ENCODE results near the gene P3H3.
"Not testable (repeated sequence)": the region's sequence is repeated elsewhere in the genome, so short reads cannot be mapped to it uniquely, and the experiment has no call there.

The P3H3 gene

DNA sequence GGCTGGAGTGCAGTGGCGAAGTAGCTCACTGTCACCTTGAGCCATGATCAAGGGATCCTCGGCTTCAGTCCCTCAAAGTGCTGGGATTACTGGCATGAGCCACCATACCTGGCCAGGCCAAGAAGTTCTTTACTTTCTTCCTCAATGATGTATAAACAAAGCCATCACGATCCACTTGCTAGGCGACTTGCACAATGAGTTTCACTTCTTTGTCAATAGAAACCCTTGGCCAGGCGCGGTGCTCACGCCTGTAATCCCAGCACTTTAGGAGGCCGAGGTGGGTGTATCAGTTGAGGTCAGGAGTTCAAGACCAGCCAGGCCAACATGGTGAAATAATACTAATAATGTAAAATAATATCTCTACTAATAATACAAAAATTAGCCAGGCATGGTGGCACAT lies 59.3 kb downstream of the P3H3 start:
- DNase-seq (ENCODE audit: low read depth in 2 of 3, low spot score in 2 of 3) = no peak

DNA sequence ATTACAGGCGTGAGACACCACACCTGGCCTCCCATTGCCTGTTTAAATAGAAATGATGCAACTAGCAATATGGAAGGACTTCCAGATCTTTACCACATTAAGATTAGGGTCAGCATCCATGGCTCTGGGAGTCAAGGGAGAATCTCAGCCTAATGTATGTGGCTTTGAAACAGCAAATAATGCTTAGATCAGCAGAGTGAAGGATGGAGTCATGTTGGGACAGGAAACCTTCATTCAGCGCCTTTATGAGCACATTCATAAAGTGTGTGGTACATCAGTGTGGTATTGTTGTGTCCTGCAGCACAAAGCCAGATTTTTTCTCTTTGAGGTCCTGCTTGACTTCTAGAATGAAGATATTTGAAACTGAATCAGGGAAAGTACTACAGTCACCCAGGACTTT lies 60.2 kb downstream of the P3H3 start:
- DNase-seq (ENCODE audit: low read depth in 2 of 3, low spot score in 2 of 3) = no peak

DNA sequence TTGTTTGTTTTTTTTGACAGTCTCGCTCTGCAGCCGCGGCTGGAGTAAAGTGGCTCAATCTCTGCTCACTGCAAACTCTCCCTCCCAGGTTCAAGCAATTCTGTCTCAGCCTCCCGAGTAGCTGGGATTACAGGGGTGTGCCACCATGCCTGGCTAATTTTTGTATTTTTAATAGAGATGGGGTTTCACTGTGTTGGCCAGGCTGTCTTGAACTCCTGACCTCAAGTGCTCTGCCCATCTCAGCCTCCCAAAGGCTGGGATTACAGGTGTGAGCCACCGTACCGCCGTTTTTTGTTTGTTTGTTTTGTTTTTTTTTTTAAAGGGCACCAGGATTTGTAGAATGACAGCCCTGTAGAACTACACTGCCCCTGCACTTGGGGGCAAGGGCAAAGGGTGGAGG lies 60.6 kb downstream of the P3H3 start:
- DNase-seq (ENCODE audit: low read depth in 2 of 3, low spot score in 2 of 3) = not testable (repeated sequence)

Measured in activated CD8-positive, alpha-beta memory T cell treated with anti-CD3 and anti-CD28 coated beads for 48 hours (primary cell).